ENCODE data around the gene FNBP1.
A peak's percentile ranks its signal among the peaks of the same experiment; 100 is the strongest.

The FNBP1 gene

GRCh38 chr9:129885670-129886106 lies 157.3 kb downstream of the FNBP1 start:
- Histone ChIP-seq H3K36me3 (ENCODE audit: control insufficient read depth in 2 of 2, insufficient read depth in 1 of 2, low read length in 2 of 2) (peaks cover 0 to 33% of the 10 kb centered on the region in 2 experiments; a peak in 1 of 3 replicates), H3K9me3 (ENCODE audit: control insufficient read depth, insufficient read depth, low read depth, low read length) (no peaks in the 10 kb centered on the region), H3K27ac (ENCODE audit: extremely low read depth, low read depth, low read length) (no peak overlapping the region), H3K4me1 (ENCODE audit: control insufficient read depth, insufficient read depth, low read length) (no peaks in the 10 kb centered on the region; the same call in 1 of the 2 replicates), H3K4me3 (ENCODE audit: low read depth, low read length) (no peak overlapping the region; the same call in 1 of the 2 replicates)
- POLR2A ChIA-PET, result interaction anchor here (0.9 to 1.4 kb wide), 3 partner anchors 17 to 158 kb away, joined by 3 to 5 read pairs (median 4); partner anchors contain the start of gene FNBP1
- CTCF ChIA-PET, result interaction anchor here (0.6 to 4.0 kb wide), 24 partner anchors 12 to 853 kb away, joined by 3 to 29 read pairs (median 3); no protein-coding TSS in a partner anchor
- TF ChIP-seq ZBTB48 (tag by site-specific recombination; IDR thresholded peaks at IDR 0.05) (no peak), ZNF140 (tag by site-specific recombination; IDR thresholded peaks at IDR 0.05) (no peak), SCRT2 (tag by site-specific recombination; IDR thresholded peaks at IDR 0.05) (no peak), KLF8 (tag by site-specific recombination; IDR thresholded peaks at IDR 0.05) (peak; percentile 91), ZBTB8A (tag by site-specific recombination; IDR thresholded peaks at IDR 0.05) (peak; percentile 86), ZNF596 (tag by site-specific recombination; IDR thresholded peaks at IDR 0.05) (no peak), ZNF426 (tag by site-specific recombination; IDR thresholded peaks at IDR 0.05) (no peak), ZNF416 (tag by site-specific recombination; IDR thresholded peaks at IDR 0.05) (no peak), ZNF16 (tag by site-specific recombination; IDR thresholded peaks at IDR 0.05; ENCODE audit: low read depth) (no peak), ZNF274 (IDR thresholded peaks at IDR 0.05; ENCODE audit: low read length) (no peak), ZNF274 (tag by site-specific recombination; IDR thresholded peaks at IDR 0.05; ENCODE audit: borderline replicate concordance) (no peak), ZNF544 (tag by site-specific recombination; IDR thresholded peaks at IDR 0.05) (no peak), ZNF623 (tag by site-specific recombination; IDR thresholded peaks at IDR 0.05) (no peak), ZIC2 (tag by site-specific recombination; IDR thresholded peaks at IDR 0.05) (peak; percentile 97), ZNF600 (tag by site-specific recombination; IDR thresholded peaks at IDR 0.05) (peak; percentile 65), ZNF157 (tag by site-specific recombination; IDR thresholded peaks at IDR 0.05) (no peak), ZNF585B (tag by site-specific recombination; IDR thresholded peaks at IDR 0.05) (no peak), YY1 (tag by site-specific recombination; IDR thresholded peaks at IDR 0.05) (peak; percentile 44; the same call in 1 of the 2 replicates), KLF10 (tag by site-specific recombination; IDR thresholded peaks at IDR 0.05) (peak; percentile 94), ZNF837 (tag by site-specific recombination; IDR thresholded peaks at IDR 0.05) (no peak), ZFP3 (tag by site-specific recombination; IDR thresholded peaks at IDR 0.05; ENCODE audit: low read depth) (no peak), ZNF146 (tag by site-specific recombination; IDR thresholded peaks at IDR 0.05) (no peak), ZNF324 (tag by site-specific recombination; IDR thresholded peaks at IDR 0.05) (0 out of 2 replicates have a peak, but pooled peaks have one; percentile 62), EGR2 (tag by site-specific recombination; IDR thresholded peaks at IDR 0.05; ENCODE audit: low read depth) (peak; percentile 79), KLF1 (tag by site-specific recombination; IDR thresholded peaks at IDR 0.05) (peak; percentile 98), ZNF513 (tag by site-specific recombination; IDR thresholded peaks at IDR 0.05) (no peak), ZNF843 (tag by site-specific recombination; IDR thresholded peaks at IDR 0.05) (peak; percentile 40; the same call in 1 of the 2 replicates), ZNF621 (tag by site-specific recombination; IDR thresholded peaks at IDR 0.05) (no peak), GLIS1 (tag by site-specific recombination; IDR thresholded peaks at IDR 0.05) (peak; percentile 98), ZBTB20 (tag by site-specific recombination; IDR thresholded peaks at IDR 0.05) (peak; percentile 62; the same call in 1 of the 2 replicates), ZBTB26 (tag by site-specific recombination; optimal IDR thresholded peaks at IDR 0.05) (peak; percentile 32)
- TF ChIP-seq, protein P1, sequence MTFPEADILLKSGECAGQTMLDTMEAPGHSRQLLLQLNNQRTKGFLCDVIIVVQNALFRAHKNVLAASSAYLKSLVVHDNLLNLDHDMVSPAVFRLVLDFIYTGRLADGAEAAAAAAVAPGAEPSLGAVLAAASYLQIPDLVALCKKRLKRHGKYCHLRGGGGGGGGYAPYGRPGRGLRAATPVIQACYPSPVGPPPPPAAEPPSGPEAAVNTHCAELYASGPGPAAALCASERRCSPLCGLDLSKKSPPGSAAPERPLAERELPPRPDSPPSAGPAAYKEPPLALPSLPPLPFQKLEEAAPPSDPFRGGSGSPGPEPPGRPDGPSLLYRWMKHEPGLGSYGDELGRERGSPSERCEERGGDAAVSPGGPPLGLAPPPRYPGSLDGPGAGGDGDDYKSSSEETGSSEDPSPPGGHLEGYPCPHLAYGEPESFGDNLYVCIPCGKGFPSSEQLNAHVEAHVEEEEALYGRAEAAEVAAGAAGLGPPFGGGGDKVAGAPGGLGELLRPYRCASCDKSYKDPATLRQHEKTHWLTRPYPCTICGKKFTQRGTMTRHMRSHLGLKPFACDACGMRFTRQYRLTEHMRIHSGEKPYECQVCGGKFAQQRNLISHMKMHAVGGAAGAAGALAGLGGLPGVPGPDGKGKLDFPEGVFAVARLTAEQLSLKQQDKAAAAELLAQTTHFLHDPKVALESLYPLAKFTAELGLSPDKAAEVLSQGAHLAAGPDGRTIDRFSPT (tag by site-specific recombination; IDR thresholded peaks at IDR 0.05), result peak; percentile 81; the same call in 1 of the 2 replicates
- TF ChIP-seq, protein P2, sequence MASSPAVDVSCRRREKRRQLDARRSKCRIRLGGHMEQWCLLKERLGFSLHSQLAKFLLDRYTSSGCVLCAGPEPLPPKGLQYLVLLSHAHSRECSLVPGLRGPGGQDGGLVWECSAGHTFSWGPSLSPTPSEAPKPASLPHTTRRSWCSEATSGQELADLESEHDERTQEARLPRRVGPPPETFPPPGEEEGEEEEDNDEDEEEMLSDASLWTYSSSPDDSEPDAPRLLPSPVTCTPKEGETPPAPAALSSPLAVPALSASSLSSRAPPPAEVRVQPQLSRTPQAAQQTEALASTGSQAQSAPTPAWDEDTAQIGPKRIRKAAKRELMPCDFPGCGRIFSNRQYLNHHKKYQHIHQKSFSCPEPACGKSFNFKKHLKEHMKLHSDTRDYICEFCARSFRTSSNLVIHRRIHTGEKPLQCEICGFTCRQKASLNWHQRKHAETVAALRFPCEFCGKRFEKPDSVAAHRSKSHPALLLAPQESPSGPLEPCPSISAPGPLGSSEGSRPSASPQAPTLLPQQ (tag by site-specific recombination; IDR thresholded peaks at IDR 0.05), result peak; percentile 95
- TF ChIP-seq, protein P3, sequence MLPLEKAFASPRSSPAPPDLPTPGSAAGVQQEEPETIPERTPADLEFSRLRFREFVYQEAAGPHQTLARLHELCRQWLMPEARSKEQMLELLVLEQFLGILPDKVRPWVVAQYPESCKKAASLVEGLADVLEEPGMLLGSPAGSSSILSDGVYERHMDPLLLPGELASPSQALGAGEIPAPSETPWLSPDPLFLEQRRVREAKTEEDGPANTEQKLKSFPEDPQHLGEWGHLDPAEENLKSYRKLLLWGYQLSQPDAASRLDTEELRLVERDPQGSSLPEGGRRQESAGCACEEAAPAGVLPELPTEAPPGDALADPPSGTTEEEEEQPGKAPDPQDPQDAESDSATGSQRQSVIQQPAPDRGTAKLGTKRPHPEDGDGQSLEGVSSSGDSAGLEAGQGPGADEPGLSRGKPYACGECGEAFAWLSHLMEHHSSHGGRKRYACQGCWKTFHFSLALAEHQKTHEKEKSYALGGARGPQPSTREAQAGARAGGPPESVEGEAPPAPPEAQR (tag by site-specific recombination; IDR thresholded peaks at IDR 0.05), result no peak
